GM21528 (cell line): ENCODE measurements around the gene DGKB.

Experiments
- ATAC-seq: cut with Tn5 transposase; IDR thresholded peaks from one replicate; pipeline ENCODE4 v1.9.1; 2021; ENCODE audit warnings: mild to moderate bottlenecking, moderate library complexity; ENCODE audit not compliant: unreplicated experiment, low FRiP score

Gene DGKB

DNA sequence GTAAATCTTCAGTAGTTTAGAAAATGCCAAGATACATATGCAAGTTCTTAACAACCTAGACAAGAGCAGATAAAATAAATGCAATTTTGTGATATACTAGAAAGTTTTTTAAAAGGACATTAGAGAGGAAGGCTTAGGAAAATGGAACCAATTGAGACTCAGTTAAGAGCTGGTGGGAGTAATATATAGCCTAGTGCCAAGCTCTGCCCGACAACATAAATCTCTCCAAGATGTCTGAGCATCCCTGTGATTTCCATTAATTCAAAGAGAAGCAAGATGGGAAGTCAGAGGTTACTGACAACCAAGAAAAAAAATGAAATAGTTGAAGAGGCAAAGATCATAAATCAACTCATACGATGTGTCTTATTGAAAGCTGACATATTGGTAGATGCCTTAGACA, 74.5 kb downstream of the DGKB start:
- ATAC-seq: no peak

DNA sequence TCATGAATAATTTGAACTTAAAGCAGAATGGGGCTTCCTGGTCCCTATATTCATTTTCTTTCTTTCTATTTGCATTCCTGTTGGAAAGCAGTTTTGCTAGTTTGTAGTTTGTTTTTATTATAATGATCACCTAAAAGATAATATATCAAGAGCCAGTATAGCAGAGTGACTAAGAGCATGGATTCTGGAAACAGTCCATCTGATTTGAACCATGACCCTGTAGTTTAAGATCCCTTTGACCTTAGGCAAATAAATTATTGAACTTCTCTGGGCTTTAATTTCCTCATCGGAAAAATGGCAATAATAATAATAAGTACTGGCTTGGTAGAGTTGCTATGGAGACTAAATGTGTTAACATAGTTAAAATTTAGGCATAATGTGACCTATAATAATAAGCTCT, 76.1 kb downstream of the DGKB start:
- no peak for ATAC-seq

DNA sequence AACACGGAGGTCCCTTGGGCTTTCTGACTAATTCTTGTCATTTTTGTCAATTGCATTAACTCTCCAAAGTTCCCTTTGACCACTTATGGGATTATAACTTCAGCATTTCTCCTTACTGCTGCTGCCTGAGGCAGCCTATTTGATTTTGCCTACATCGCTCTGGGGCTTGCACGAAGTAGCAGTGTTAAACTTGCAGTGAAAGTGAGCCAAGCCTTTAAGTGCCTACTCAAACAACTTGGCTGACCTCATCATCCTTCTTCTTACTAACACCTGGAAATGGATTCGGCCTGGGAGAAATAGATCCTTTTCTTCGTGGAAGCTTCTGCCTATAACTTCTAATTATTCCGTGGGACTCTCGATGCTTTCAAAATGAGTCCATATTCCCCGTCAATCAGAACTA, 76.6 kb downstream of the DGKB start:
- no peak for ATAC-seq

DNA sequence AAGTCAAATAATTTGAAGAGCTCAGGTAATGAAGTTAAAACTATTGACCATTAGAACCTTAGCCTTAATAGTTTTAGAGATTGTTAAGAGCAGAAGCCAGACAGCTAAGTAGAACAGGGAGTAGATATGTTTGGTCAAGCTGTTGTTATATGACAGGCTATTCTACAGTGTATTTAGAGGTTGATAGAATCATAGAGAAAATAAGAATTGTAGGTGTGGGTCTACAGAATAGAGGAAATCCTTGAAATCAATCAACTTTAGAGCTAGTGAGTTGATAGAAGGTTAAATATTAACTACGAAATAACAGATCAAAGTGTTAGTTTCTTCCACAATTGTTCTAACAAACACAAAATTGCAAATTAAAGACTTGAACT, 80.1 kb downstream of the DGKB start:
- ATAC-seq: no peak

DNA sequence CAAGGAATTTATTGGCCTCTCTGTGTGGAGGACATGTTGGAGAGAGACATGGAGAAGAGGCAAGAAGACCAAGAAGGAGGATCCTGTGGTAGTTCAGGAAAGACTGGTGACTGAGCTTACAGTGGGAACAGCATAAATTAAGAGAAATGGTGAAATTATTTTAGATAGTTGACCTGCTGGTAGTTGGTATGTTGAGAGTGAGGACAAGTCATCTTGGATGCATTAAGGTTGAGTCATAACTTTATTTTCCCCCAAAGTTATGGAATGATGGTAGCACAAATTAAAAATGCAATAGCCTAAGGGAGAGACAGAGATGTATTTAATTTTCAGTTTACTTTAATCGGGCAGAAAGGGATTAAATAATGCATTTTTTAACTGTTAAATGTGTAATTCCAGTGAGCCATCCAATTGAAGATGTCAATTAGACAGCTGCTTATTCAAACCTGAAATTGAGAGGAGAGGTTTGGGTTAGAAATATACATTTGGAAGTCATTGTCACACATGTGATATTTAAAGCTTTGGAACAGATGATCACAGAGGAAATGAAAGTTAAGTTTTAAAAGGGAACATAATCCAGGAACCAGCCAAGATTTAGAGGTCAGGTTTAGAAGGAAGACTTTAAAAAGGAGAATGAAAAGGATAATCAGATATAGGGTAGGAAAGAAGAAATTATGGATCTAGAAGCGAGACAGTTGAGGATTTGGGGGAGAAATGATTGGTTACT, 80.6 kb downstream of the DGKB start:
- ATAC-seq: no peak

DNA sequence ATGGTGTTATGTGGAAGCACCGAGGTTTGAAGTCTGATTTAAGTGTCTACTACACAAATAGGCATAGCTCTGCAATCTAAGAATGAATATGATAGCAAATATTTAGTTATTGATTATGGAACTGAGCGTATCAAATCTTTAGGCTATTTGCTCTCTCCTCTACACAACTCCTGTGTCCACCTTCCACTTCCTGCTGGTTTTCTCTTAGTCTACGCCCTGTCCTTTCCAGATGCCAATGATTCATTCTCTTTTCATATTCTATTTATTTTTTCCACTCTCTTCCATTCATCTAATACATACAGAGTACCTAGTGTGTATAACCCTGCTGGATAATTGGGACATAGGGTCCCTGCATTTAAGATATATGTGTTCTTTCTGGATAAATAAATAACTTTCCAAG, 83.7 kb downstream of the DGKB start:
- ATAC-seq: no peak

DNA sequence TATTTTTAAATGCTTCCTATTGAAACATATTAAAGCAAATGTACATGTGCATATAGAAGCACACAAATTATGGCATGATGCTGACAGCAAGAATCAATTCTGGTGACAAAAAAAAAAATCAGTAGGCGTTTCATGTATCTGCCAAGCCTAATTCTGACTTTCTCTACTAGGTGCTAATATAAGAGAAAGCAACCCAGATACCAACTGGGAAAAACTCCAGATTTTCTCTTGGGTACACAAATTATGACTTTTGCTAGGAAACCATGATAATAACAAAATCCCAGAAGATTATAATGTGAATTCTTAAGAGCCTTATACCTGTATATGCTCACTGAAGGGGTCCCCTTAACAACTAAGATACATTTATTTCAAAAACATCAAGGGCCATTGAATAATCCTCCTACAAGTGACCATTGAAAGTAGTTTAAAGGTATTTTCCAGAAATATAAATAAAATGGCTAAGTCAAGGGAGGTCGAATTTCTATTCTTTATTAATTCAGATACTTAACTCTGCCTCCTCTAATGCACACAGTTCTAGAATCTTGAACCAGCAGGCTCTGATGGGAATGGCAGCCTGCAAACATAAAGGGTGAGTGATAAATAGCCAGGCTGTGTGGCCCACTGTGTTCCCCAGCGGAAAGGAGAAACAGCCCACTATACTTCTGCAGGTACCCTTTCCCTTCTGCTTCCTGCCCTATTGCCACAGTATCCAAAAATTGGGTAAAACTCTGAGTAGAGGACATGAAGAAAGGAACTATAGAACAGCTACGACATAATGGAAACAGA, 84.5 kb downstream of the DGKB start:
- ATAC-seq: no peak

DNA sequence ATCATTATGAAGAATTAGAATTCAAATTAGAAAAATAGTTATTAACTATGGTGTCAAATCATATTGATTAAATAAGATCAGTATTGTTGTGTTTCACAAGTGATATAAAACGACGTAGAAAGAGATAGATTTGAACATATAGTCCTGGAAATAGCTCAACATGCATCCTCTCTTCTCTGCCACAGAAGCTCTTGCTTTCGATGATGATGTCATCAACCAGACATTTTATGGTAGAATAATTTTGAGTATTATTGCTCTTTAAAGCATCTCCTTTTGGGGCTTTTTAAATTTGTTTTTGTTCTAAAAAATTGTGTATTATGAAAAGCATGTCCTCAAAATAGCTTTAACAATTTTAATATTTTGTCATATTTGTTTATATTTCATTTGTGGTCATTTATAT, 95.0 kb downstream of the DGKB start:
- ATAC-seq: no peak

DNA sequence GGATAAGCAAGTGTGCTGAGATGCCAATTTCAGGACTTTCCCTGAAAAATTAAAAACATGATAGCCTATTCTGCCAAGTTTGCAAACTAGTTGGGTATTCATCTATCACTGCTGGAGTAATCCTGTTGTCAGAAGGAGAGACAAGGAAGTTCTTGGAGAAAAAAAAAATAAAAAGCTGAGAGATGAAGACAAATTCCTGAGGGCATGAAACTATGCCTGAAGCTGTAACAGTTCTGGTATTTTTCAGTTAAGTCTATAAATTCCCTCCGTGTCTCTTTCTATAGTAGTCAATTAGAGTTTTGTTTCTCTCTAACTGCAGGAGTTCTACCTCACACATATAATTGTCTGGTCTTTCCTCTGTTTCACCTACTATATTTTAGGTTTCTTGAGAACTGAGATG, 95.7 kb downstream of the DGKB start:
- no peak for ATAC-seq

DNA sequence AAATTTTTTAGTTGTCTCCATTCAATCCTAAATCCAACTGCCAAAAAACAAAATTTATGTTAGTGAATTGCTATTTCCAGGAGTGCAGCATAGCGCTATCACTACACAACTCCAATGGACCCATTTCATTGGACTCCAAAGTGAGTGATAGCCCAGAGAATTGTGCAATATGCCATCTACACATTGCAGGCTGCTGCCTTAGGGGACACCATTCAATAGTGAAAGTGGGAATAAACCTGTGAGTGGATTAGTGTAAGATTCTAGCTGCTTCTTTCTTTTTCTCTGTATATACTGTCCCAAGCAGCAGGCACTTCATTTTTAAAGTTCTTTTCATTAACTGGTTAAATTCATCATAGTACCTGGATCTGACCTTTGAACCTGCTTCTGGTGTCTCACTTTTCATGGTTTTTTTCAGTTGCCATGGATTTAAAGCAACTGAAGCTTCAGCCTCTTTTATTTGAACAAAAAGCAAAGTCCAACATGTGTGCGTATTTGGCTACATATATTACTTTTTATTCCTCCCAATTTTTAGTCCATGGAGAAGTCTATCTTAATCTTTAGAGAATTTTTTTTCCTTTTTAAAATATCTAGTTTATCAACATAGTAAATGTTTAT, 97.3 kb downstream of the DGKB start:
- ATAC-seq: no peak

DNA sequence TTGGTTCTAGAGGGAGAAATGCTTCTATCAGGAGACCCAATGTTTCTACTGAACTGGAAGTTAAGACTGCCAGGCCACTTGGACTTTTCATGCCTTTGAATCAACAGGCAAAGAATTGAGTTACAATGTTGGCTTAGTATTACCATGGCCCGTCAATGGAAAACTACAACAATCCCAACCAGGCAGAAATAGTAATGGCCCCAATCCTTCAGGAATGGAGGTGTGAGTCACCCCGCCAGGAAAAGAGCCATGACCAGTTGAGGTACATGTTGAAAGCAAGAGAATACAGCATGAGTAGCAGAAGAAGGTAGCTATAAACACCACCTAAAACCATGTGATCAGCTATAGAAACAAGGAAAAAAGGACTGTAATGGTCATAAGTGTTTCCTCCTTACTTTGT, 101.9 kb downstream of the DGKB start:
- ATAC-seq: no peak

DNA sequence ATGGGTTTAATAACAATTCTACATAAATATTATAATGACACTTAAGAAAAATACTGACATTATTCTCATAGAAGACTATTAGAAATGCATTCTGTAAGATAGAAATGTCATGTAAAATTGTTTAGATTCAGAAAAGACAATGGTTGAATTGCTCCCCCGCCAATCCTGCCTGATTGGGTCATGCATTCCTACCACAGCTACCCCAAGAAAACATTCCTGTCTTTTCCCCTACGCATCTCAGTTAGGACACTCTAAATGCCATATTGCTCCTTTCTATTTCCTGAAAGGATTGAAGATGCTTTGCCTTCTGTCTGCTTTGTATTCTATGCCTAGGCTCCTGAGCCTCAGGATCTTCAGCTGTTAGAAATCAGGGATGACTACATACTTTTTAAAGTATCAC, 109.4 kb downstream of the DGKB start:
- ATAC-seq: no peak

DNA sequence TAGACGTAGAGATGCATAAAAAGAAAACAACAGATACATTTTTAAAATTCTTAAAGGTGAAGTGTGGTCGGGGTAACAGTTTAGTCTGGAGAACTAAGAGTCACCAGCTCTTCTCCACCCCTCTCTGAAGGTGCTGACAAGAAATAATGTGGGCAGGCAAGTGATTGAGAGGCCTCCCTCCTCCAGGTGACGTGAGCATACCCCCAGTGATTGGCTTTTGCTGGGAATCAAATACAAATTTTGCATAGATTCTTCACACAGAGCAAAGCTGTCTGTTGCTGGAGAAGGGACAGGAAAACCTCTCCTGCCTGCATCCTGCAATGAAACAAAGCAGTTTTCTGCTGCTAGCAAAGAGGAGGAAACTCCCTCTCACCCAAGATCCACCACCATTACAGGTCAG, 115.0 kb downstream of the DGKB start:
- ATAC-seq: no peak

DNA sequence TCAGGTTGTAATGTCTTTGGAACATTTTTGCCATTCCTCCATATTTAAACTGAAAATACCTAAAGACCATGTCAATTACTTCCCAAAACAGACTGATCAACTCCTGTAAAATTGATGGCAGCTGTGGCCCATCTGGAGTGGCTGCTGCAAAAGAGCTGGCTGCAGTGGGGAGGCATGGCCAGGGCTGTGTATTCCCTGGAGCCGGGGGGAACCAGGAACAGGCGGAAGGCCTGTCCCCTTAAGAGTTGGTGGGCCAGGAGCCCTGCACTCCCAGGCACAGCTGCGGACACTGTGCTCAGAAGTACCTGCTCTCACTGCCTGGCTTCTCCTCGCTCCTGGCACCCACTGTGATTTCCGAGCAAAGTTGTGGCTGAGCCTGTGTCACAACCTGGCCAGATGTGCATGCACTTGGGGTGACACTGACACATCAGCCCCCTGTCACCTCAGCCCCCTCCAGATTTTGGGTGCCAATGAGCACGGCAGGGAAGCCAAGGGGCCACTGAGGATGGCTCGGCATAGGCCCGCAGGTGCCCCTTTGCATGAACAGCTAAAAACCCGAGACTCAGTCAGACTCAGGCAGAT, 116.1 kb downstream of the DGKB start:
- no peak for ATAC-seq

DNA sequence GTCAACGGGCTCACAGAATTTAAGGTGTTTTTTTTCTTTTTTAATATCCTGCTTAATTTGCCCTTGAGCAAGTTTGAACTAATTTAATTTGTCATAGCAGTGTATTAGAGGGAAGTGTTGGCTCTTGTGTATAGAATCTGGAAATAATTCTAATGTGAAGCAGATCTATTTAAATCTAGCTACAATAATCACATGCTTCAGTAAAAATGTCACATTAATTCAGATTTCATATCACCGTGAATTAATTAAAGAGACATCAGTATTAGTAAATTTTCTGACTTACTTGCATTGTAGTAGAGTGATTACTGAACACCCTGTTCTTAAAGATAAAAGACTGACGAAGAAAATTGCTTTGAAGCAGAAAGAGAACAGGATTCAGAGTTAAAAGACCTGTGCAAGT, 124.7 kb downstream of the DGKB start:
- ATAC-seq: no peak

DNA sequence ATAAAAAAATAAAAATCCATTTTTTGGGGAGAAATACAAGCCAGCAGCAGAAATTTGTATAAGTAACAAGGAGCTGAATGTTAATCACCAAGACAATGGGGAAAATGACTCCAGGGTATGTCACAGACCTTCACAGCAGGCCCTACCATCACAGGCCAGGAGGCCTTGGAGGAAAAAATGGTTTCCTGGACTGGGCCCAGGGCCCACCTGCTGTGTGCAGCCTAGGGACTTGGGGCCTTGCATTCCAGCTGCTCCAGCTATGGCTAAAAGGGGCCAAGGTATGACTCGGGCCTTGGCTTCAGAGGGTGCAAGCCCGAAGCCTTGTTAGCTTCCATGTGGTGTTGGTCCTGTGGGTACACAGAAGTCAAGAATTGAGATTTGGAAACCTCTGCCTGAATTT, 126.3 kb downstream of the DGKB start:
- no peak for ATAC-seq

DNA sequence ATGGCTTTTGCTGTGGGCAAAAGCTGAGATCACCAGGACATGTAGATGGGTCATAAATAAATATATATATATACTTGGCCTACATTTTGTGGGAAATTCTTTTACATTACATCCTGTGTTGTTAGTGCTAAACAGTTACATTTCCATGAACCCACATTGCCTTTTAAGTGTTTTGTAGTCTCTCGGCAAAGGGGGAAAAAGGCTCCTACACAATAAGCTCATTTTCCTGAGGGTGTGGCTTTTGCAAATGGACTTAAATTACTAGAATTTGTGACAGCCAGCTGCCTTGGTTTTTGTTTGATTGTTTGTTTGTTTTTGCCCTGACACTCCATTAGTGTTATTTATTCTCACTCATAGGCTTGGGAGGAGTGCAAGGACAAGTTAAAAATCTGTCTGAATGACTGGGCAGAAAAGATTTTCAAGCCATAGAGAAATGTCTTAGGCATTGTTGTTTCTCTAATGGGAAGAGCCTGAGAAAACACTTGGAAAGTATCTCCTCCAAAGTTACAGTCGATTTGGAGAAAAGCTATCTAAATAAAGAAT, 128.8 kb downstream of the DGKB start:
- no peak for ATAC-seq

DNA sequence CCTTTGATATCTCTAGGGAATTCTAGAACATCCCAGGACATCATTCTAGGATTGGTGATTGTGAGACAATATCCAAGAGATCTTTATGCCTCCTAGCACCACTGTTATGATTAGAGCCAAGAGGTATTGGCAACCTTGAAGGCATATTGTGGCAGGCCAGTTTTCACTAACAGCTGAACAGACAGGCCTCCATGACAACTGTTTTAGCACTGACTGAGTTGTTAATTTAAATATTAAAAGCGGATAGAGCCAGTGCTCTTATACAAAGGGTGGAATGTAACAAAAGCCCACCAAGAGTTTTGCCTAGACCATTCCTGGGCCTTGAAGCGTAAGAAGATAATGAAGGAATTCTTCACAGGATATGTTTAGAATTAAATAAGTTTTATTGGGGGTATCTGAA, 131.9 kb downstream of the DGKB start:
- no peak for ATAC-seq

DNA sequence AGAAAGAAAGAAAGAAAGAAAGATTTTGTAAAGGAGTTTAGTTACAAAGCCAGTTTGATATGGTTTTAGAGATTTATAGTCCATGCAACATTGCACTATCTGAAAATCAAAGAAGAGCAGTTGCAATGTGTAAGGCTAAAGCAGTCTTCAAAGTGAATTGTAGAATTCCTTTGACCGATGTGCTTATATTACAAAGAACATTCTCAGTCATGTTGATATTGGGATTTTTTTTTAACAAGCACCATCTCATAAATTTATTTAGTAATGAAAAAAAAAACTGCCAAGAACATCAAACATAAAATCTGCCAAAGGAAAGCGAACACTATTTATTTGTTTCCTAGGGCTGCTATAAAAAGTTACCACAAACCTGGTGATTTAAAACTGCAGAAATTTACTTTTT, 133.3 kb downstream of the DGKB start:
- no peak for ATAC-seq

DNA sequence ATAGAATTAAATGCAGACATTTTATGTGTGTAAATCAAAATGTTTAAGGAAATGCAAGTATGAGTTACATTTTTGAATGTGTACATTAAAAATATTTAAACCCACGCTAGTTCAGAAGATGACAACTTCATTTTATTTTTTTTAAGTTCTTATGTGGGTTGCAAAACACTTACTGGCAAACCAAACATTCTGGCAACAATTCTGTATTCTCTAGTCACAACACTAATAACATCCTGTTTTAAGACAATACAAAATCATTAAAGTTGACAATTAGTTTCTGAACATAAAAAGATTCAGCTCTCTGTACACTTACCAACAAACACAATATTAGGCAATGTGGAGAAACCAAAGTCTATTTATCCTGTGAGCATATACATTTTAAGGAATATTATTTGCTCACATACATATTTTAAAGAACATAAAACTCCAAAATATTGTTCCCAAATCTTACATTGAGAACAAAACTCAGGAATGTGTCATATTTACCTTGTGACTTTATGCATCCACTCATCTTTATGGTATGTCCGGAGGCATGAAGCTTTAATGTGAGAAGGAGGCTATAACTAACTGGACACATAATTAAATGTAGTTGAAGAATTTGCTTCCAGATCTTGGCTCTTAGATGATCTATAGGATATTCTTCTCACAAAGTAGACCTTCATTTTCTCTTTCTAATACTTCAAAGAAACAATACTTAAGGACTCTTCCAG, 134.7 kb downstream of the DGKB start:
- no peak for ATAC-seq

DNA sequence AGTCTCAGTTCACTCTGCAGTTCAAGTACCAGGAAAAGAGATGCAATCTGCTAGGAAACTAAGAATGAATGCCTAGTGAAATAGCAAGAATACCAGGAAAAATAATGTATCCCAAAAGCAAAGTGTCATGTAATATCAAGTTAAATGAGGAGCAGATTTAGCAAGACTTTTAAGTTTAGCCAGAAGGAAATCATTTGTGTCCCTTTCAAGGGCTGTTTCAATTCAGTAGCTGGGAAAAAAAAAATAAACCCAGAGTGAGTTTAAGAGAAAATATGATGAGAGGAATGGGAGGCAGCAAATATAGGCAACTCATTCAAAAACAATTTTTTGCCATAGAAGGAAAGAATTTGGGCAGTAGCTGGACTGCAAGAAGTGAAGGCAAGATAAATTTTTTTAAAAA, 135.8 kb downstream of the DGKB start:
- no peak for ATAC-seq
